Heart right ventricle (tissue), 16 donors: ENCODE results near the gene NFE2L1. TPM values are rescaled to one million over a fixed set of nuclear protein-coding genes. Genes with fewer than 3 reads are reported as not detected.

Experiments
- ATAC-seq, 8 donors: fragments of 200-7000 bp; cut with Tn5 transposase; one replicate each; pipeline ENCODE4 v1.9.1; 2020; ENCODE audit warnings: mild to moderate bottlenecking in 8 of 8, moderate library complexity in 8 of 8, moderate number of reproducible peaks in 1 of 8
- DNase-seq, 2 donors: peaks; one replicate each; pipeline ENCODE4 v3.0.0-alpha.2; 2020
- H3K27ac ChIP-seq, 10 donors: fragments of 200-600 bp; sonication (generic) in 2 of 10; one replicate each; pipeline versions ENCODE4 v1.5.0 to v1.8.0; 2020 to 2022; ENCODE audit warnings: mild to moderate bottlenecking in 3 of 10
- H3K27me3 ChIP-seq, 7 donors: fragments of 200-600 bp; one replicate each; pipeline ENCODE4 v1.8.0; 2021 to 2022; ENCODE audit warnings: mild to moderate bottlenecking in 2 of 7
- H3K36me3 ChIP-seq, 9 donors: fragments of 200-600 bp; sonication (generic) in 1 of 9; one replicate each; pipeline versions ENCODE4 v1.5.0 to v1.8.0; 2020 to 2022; ENCODE audit warnings: mild to moderate bottlenecking in 2 of 9
- H3K4me1 ChIP-seq, 9 donors: fragments of 200-600 bp; sonication (generic) in 1 of 9; one replicate each; pipeline versions ENCODE4 v1.5.0 to v1.8.0; 2020 to 2022; ENCODE audit warnings: mild to moderate bottlenecking in 4 of 9
- H3K4me3 ChIP-seq, 10 donors: fragments of 200-600 bp; sonication (generic) in 2 of 10; one replicate each; pipeline versions ENCODE4 v1.5.0 to v1.8.0; 2020 to 2022; ENCODE audit warnings: mild to moderate bottlenecking in 7 of 10, moderate library complexity in 2 of 10
- H3K9me3 ChIP-seq, 11 donors: fragments of 200-600 bp in 10 of 11; sonication (generic) in 2 of 11; one replicate each; pipeline versions ENCODE4 v1.5.0 to v1.8.0; 2013 to 2022; ENCODE audit warnings: mild to moderate bottlenecking in 2 of 11, control low read depth in 1 of 11, moderate library complexity in 1 of 11
- WGBS, 2 donors: extraction: QIAGEN DNeasy Blood & Tissue Kit; methylation state at CpG; one replicate each; pipeline ENCODE4 v1.1.7; 2013; ENCODE audit warnings: inconsistent platforms in 1 of 2; 5-methylcytosine and 5-hydroxymethylcytosine counted together
- intact Hi-C, 10 donors: fragments of 100-400 bp; cut with DNase I; formaldehyde crosslinking; loops; one replicate each; pipeline versions ENCODE4 v1.11.1 to v1.14.2; 2022
- polyA plus RNA-seq, 2 donors: library from polyadenylated mRNA; stranded (reverse); fragments of 200-250 nt; gene quantifications; one replicate each; pipeline ENCODE4 v1.2.3, GENCODE V29; 2013
- total RNA-seq, 10 donors: library from RNA; stranded (reverse); fragmentation: NEBNext Ultra II Directional in 3 of 10; extraction: Animal tissue kit (Norgen Biotek cat#: 25700) in 3 of 10; gene quantifications; one replicate each; pipeline versions ENCODE4 v1.2.1 to v1.2.4, GENCODE V29; 2021 to 2023
- TF ChIP-seq, protein P1 (sequence below), 9 donors: fragments of 200-600 bp; sonication (generic) in 2 of 9; IDR thresholded peaks; one replicate each; pipeline versions ENCODE4 v1.5.0 to v1.8.0; 2021 to 2022; ENCODE audit warnings: antibody characterized with exemption in 9 of 9, mild to moderate bottlenecking in 5 of 9, moderate library complexity in 1 of 9
- donor health status: Arrhythmogenic right ventricular cardiomyopathy.
- donor health status: ischemic (EF 13 %, LVEDD 7.1; RV severe dilation, severe dysfunction).
- donor health status: healthy with polysubstance abuse.
- donor health status: DM: no; HTN: yes; CAD: no.
- donor health status: DM: no; HTN: no; CAD: no.
- donor health status: ischemic (EF 25% LVEDD 6.9; RV normal size, moderate dysfunction).
- donor health status: ischemic (EF 25% LVEDD 5.7; RV mildly dilated, moderate dysfunction).
- donor health status: healthy.
- donor health status: DM: yes; HTN: yes; CAD: no.
- donor health status: Ischemic cardiomyopathy.
- donor health status: ischemic (EF 35%, LVEDD 5.7; RV mildly dilated, moderate dysfunction).
- donor health status: nonischemic (EF 11% LVEDD 7.7; RV severe dilation, severe dysfunction).
- donor health status: DM: yes; HTN: yes; CAD: no.
- donor health status: PGD.
- donor health status: ischemic (EF 29% LVEDD 5.4; RV normal size, mild dysfunction).
- donor health status: nonischemic (EF 23%, LVEDD 6.1; RV moderate dilation, normal function).

Gene NFE2L1
- total and polyA plus RNA-seq, 12 donors: 108 to 1,033 (median 669) TPM

DNA sequence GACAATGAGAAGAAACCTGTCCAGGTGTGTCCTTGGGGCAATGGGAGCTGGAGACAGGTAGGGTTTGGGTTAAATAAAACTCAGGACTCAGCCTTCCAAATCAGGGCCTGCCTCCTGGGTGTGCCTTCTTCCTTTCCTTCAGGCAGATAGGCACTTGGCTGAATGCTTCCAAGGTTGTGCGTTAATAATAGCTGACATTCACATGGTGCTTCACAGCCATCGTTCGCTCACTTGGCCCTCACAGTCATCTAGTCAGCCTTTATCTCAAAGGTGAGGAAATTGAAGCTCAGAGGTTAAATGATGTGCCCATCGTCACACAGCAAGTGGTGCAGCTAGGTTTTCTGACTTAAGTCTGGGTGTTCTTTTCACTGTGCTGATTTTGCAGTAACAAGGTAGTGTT is 9.5 kb downstream of the NFE2L1 start:
- DNase-seq: no peak
- Histone ChIP-seq H3K27ac (peak overlapping the region in 5 of 10 donors; percentile 10 to 56 (median 47)), H3K4me1 (peaks cover 32 to 83% (median 60%) of the 10 kb centered on the region in 9 donors), H3K27me3 (no peaks in the 10 kb centered on the region), H3K9me3 (no peaks in the 10 kb centered on the region), H3K4me3 (no peak overlapping the region), H3K36me3 (peaks cover 7 to 99% (median 58%) of the 10 kb centered on the region in 9 donors)
- no peak for ATAC-seq
- intact Hi-C loops: no loop called here
- WGBS, 2 donors: 38 to 39% methylated on average over 4 of the region's 4 CpGs
- TF ChIP-seq, protein P1, sequence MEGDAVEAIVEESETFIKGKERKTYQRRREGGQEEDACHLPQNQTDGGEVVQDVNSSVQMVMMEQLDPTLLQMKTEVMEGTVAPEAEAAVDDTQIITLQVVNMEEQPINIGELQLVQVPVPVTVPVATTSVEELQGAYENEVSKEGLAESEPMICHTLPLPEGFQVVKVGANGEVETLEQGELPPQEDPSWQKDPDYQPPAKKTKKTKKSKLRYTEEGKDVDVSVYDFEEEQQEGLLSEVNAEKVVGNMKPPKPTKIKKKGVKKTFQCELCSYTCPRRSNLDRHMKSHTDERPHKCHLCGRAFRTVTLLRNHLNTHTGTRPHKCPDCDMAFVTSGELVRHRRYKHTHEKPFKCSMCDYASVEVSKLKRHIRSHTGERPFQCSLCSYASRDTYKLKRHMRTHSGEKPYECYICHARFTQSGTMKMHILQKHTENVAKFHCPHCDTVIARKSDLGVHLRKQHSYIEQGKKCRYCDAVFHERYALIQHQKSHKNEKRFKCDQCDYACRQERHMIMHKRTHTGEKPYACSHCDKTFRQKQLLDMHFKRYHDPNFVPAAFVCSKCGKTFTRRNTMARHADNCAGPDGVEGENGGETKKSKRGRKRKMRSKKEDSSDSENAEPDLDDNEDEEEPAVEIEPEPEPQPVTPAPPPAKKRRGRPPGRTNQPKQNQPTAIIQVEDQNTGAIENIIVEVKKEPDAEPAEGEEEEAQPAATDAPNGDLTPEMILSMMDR (IDR thresholded peaks at IDR 0.05): no peak

- no peaks in the 10 kb centered on the region for H3K9me3 ChIP-seq
Observed at GRCh38 chr17:48058393-48059124, 10.4 kb downstream of the NFE2L1 start.

GRCh38 chr17:48059125-48059668 is 11.0 kb downstream of the NFE2L1 start:
- TF ChIP-seq, protein P1 (IDR thresholded peaks at IDR 0.05): no peak
- H3K36me3 ChIP-seq: peaks cover 7 to 99% (median 58%) of the 10 kb centered on the region in 9 donors
- ATAC-seq: no peak
- no peak for DNase-seq
- no peaks in the 10 kb centered on the region for H3K9me3 ChIP-seq
- no peaks in the 10 kb centered on the region for H3K27me3 ChIP-seq
- H3K27ac ChIP-seq: peak overlapping the region in 3 of 10 donors; percentile 19 to 42 (median 36)
- H3K4me3 ChIP-seq: no peak overlapping the region
- 91 to 93% methylated on average over 32 of the region's 32 CpGs for WGBS, 2 donors
- intact Hi-C loops: no loop called here
- peaks cover 23 to 71% (median 51%) of the 10 kb centered on the region in 9 donors for H3K4me1 ChIP-seq

More at GRCh38 chr17:48058393-48059124, 10.4 kb downstream of the NFE2L1 start:
- intact Hi-C loops: no loop called here
- TF ChIP-seq, protein P1 (IDR thresholded peaks at IDR 0.05): no peak
- ATAC-seq (no peak), DNase-seq (no peak)
- Histone ChIP-seq H3K4me1 (peaks cover 28 to 73% (median 54%) of the 10 kb centered on the region in 9 donors), H3K36me3 (peaks cover 7 to 99% (median 58%) of the 10 kb centered on the region in 9 donors), H3K27ac (peak overlapping the region in 4 of 10 donors; percentile 10 to 56 (median 44)), H3K4me3 (no peak overlapping the region), H3K27me3 (no peaks in the 10 kb centered on the region)
- 79 to 82% methylated on average over 11 of the region's 11 CpGs for WGBS, 2 donors

DNA sequence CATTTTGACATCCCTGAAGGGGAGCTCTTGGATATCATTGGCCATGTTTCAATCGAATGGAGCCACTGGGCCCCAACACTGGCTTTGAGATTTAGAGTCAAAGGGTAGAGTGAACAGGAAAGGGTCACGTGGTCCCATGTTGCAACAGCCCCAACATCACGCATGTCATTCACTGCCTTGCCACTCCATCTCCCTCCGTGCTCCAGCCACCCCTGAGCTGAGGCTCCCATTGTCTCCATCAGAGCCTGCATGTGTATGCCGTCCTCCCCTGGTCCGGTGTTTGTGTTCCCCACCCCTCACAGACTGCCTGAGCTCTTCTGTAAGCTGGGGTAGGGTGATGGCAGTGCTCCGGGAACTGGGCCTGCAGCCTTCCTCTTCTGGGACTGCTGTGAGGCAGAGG is 12.1 kb downstream of the NFE2L1 start:
- WGBS, 2 donors: 57 to 58% methylated on average over 7 of the region's 7 CpGs
- TF ChIP-seq, protein P1 (IDR thresholded peaks at IDR 0.05): no peak
- Histone ChIP-seq H3K4me3 (no peak overlapping the region), H3K9me3 (no peaks in the 10 kb centered on the region), H3K27me3 (no peaks in the 10 kb centered on the region), H3K27ac (peak overlapping the region in 2 of 10 donors; percentile 5 to 9), H3K4me1 (peaks cover 17 to 71% (median 46%) of the 10 kb centered on the region in 9 donors), H3K36me3 (peaks cover 7 to 100% (median 62%) of the 10 kb centered on the region in 9 donors)
- no peak for ATAC-seq
- intact Hi-C loops: no loop called here
- DNase-seq: no peak
